Activated naive CD4-positive, alpha-beta T cell treated with anti-CD3 and anti-CD28 coated beads, Interleukin-2, amount 50 U/mL, for 24 hours (primary cell): ENCODE measurements around the gene IGFBP7.

Experiments used
- H3K27ac Mint-ChIP-seq: one replicate; pipeline ENCODE4 v1.8.0; 2021; ENCODE audit warnings: mild to moderate bottlenecking, mixed read lengths
- H3K27me3 Mint-ChIP-seq: one replicate; pipeline ENCODE4 v1.8.0; 2021; ENCODE audit warnings: mixed read lengths
- H3K36me3 Mint-ChIP-seq: one replicate; pipeline ENCODE4 v1.8.0; 2021; ENCODE audit warnings: mixed read lengths
- H3K4me1 Mint-ChIP-seq: one replicate; pipeline ENCODE4 v1.8.0; 2021; ENCODE audit warnings: mixed read lengths
- H3K4me3 Mint-ChIP-seq: one replicate; pipeline ENCODE4 v1.8.0; 2021; ENCODE audit warnings: mild to moderate bottlenecking, mixed read lengths
- H3K9me3 Mint-ChIP-seq: one replicate; pipeline ENCODE4 v1.8.0; 2021; ENCODE audit warnings: mixed read lengths

Gene IGFBP7

GRCh38 chr4:57110640-57111511, 691 bp upstream of the IGFBP7 start:
- Mint-ChIP-seq H3K27me3 (peaks cover 39% of the 10 kb centered on the region), H3K36me3 (no peaks in the 10 kb centered on the region), H3K4me1 (peaks cover 10% of the 10 kb centered on the region), H3K27ac (no peak overlapping the region), H3K9me3 (no peaks in the 10 kb centered on the region), H3K4me3 (peak overlapping the region; percentile 85)

DNA sequence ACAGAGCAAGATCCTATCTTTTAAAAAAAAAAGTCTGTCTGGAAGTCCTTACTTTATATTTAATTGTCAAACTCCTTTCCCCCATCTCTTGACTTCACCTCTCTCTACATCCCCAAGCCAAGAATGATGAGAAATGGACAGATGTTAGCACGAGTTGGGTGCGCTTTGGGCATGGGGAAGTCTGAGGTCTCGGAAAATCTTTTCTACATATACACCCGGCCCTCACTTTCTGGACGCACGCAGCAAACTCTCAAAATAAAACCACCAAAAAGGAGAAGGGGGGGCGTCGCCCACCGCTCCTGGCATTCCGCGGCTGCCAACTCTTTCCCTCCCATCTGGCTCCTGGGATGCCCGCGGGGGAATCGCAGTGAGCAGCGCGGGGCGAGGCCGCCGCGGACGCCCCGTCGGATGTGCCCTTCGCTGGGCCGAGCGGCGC, 756 bp downstream of the IGFBP7 start:
- H3K27me3 Mint-ChIP-seq, result peaks cover 39% of the 10 kb centered on the region

GRCh38 chr4:57106181-57106580, 4.0 kb downstream of the IGFBP7 start:
- H3K27ac Mint-ChIP-seq, result no peak overlapping the region
- peaks cover 30% of the 10 kb centered on the region for H3K27me3 Mint-ChIP-seq

More for the DNA sequence above, 756 bp downstream of the IGFBP7 start:
- peak overlapping the region; percentile 43 for H3K27ac Mint-ChIP-seq
- peaks cover 10% of the 10 kb centered on the region for H3K4me1 Mint-ChIP-seq
- no peaks in the 10 kb centered on the region for H3K9me3 Mint-ChIP-seq
- H3K4me3 Mint-ChIP-seq, result peak overlapping the region; percentile 70
- H3K36me3 Mint-ChIP-seq, result no peaks in the 10 kb centered on the region

DNA sequence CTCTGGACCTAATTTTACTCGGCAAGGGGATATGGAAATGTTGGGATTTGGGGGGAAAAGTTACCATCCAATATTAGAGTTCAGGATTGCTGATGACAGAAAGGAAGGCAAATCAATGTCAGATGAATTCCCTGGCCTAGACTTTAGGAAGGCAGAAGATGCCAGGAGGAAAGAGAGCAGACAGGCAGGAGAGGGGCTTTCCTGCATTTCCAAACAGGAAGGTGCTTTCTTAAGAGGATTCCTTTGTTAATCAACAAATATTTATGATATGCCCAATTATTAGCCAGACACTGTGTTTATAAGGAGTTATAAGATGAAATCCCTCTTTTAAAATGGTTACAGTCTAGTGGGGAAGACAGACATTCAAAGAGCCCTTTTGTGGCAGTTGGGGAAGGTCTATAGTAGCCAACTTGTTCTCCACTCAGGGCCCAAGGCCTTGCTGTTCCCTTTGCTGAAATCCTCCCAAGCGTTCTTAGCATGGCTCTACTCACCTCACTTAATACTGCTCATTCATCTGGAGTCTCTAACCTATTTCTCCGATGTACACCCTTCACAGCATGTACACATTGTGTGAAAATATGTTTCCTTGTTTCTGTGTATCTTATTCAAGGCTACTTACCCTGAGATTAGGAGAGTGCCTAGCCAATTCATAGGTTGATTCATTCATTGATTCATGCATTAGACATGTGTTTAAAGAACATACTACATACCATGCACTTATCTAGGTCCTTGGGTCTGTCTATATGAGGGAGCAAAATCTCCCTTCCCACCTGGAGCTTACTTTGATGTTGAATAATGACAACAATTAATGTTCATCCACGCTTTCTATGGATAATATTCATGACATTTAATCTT, 5.3 kb downstream of the IGFBP7 start:
- no peak overlapping the region for H3K4me3 Mint-ChIP-seq
- no peak overlapping the region for H3K27ac Mint-ChIP-seq
- no peaks in the 10 kb centered on the region for H3K4me1 Mint-ChIP-seq
- H3K36me3 Mint-ChIP-seq, result no peaks in the 10 kb centered on the region
- H3K27me3 Mint-ChIP-seq, result peaks cover 24% of the 10 kb centered on the region
- H3K9me3 Mint-ChIP-seq, result no peaks in the 10 kb centered on the region

More at GRCh38 chr4:57106181-57106580, 4.0 kb downstream of the IGFBP7 start:
- no peaks in the 10 kb centered on the region for H3K36me3 Mint-ChIP-seq
- no peak overlapping the region for H3K4me3 Mint-ChIP-seq
- H3K4me1 Mint-ChIP-seq, result peaks cover 8% of the 10 kb centered on the region
- H3K9me3 Mint-ChIP-seq, result no peaks in the 10 kb centered on the region

DNA sequence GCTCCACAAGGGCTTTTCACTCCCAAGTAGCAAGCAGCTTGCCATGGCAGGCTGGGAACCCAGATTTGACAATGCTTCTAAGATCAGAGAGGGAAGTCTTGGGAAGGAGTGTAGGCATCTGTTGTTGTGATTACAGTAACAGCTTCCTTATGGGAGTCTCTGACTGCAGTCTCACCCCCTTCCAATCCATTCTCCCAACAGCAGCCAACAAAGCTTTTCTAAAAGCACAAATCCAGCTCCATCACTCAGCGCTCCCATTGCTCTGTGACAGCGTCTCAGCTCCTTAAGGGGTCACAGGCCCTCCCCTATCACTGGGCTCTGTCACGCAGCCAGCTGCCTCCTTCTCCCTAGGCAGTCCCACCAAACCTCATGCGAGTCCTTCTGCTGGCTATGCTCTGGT, 7.1 kb downstream of the IGFBP7 start:
- no peaks in the 10 kb centered on the region for H3K4me1 Mint-ChIP-seq
- no peak overlapping the region for H3K4me3 Mint-ChIP-seq
- H3K27me3 Mint-ChIP-seq, result peaks cover 16% of the 10 kb centered on the region
- H3K27ac Mint-ChIP-seq, result no peak overlapping the region
- no peaks in the 10 kb centered on the region for H3K36me3 Mint-ChIP-seq
- H3K9me3 Mint-ChIP-seq, result no peaks in the 10 kb centered on the region

- H3K27me3 Mint-ChIP-seq, result peaks cover 16% of the 10 kb centered on the region
- no peak overlapping the region for H3K27ac Mint-ChIP-seq
- H3K9me3 Mint-ChIP-seq, result no peaks in the 10 kb centered on the region
- H3K4me1 Mint-ChIP-seq, result no peaks in the 10 kb centered on the region
- H3K4me3 Mint-ChIP-seq, result no peak overlapping the region
- H3K36me3 Mint-ChIP-seq, result no peaks in the 10 kb centered on the region
Observed at GRCh38 chr4:57102050-57102624, 8.0 kb downstream of the IGFBP7 start.

GRCh38 chr4:57100979-57101651, 9.1 kb downstream of the IGFBP7 start:
- no peaks in the 10 kb centered on the region for H3K4me1 Mint-ChIP-seq
- H3K4me3 Mint-ChIP-seq, result no peak overlapping the region
- no peaks in the 10 kb centered on the region for H3K9me3 Mint-ChIP-seq
- H3K36me3 Mint-ChIP-seq, result no peaks in the 10 kb centered on the region
- peaks cover 15% of the 10 kb centered on the region for H3K27me3 Mint-ChIP-seq
- H3K27ac Mint-ChIP-seq, result no peak overlapping the region

DNA sequence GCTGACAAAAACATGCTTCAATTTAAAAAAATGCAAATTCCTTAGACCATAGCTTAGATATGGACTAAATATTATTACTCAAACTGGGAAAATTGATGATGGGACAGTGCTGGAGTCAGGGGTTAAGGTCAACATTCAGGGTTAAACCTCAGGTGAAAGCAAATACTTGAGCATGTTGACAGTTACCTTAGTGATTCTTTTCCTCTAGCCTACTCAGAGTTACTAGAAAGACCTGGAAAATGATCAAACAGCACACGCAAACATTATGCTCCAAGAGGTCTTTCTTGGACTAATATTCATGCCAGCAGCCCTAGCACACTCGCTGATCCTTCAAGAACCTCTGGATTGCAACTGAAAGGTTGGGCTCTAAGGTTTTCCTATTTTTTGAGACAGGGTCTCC, 10.8 kb downstream of the IGFBP7 start:
- H3K27ac Mint-ChIP-seq, result no peak overlapping the region
- no peaks in the 10 kb centered on the region for H3K36me3 Mint-ChIP-seq
- no peak overlapping the region for H3K4me3 Mint-ChIP-seq
- peaks cover 8% of the 10 kb centered on the region for H3K27me3 Mint-ChIP-seq
- no peaks in the 10 kb centered on the region for H3K4me1 Mint-ChIP-seq
- no peaks in the 10 kb centered on the region for H3K9me3 Mint-ChIP-seq

DNA sequence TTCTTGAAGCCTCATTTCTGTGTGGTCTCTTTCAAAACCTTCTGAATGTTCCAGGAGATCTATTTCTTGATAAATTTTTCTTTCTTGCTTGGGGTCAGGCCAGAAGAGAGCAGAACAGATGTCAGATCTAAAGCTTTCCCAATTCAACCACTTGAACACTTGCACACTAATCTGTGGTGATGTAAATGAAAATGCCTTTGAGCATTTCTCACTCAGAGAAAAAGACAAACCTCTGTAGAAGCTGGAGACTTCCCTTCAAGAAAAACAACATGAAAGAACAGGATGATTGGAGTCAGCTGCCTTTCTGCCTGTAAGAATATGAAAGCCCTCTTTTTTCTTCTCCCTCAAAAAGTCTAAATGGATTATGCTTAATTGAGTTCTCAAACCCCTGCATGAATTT, 11.2 kb downstream of the IGFBP7 start:
- peaks cover 6% of the 10 kb centered on the region for H3K27me3 Mint-ChIP-seq
- no peaks in the 10 kb centered on the region for H3K36me3 Mint-ChIP-seq
- H3K27ac Mint-ChIP-seq, result no peak overlapping the region
- H3K4me3 Mint-ChIP-seq, result no peak overlapping the region
- no peaks in the 10 kb centered on the region for H3K9me3 Mint-ChIP-seq
- H3K4me1 Mint-ChIP-seq, result no peaks in the 10 kb centered on the region

DNA sequence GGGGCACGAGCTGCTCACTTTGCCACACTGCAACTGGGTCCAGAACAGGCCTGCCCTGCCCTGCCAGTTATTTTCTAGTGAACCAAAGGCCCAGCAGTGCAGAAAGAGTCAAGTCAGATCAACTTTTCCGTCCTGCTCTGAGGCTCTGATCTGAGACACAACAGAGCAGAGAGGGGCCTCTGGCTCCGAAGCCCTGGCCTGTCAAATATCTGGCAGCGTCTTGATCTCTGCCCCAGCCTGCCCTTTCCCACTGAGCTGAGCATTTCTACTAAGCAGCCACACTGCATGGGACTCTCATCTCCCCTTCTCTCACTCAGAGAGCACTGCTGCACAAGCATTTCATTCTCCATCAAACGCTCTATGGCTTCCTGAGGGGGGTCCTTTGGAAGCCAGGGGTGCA, 11.8 kb downstream of the IGFBP7 start:
- peaks cover 6% of the 10 kb centered on the region for H3K27me3 Mint-ChIP-seq
- H3K4me3 Mint-ChIP-seq, result no peak overlapping the region
- no peaks in the 10 kb centered on the region for H3K9me3 Mint-ChIP-seq
- H3K4me1 Mint-ChIP-seq, result no peaks in the 10 kb centered on the region
- H3K27ac Mint-ChIP-seq, result no peak overlapping the region
- H3K36me3 Mint-ChIP-seq, result no peaks in the 10 kb centered on the region

DNA sequence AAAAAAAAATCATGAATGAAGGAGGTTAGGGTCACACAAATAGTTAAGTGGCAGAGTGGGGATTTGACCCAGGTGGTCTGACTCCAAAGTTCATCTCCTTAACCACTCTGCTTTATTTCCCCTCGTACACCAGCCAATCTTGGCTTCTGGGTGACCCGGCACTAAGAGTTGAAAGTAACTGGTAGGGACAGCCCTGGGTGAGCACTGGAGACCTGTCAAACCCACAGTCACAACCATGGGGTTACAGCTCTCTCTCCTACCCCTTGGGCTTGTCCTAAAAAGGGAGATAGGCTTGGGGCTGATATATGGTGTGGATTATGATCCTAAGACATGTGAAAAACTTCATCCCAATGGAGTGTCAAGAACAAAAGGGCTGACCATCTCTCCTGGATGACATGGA, 12.5 kb downstream of the IGFBP7 start:
- no peaks in the 10 kb centered on the region for H3K36me3 Mint-ChIP-seq

DNA sequence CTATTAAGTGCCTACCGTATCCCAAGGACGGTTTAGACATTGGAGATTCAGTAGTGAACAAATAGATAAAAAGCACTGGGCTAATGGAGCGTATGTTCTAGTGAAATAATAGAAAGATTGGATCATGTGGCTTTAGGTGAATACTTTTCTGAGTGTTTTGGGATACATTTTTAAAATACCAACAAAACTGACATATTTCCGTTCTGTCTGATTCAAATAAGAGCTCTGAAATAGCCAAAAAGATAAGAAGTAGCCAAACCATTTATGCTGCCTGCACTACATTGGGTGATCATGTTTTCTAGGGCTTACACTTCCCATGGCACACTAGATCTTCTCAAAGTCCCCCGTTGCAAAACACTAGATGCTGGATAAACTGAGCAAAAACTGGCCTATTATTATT, 14.2 kb downstream of the IGFBP7 start:
- Mint-ChIP-seq H3K27me3 (peaks cover 7% of the 10 kb centered on the region), H3K4me3 (no peak overlapping the region), H3K27ac (no peak overlapping the region), H3K9me3 (no peaks in the 10 kb centered on the region), H3K36me3 (no peaks in the 10 kb centered on the region), H3K4me1 (no peaks in the 10 kb centered on the region)

More for the DNA sequence above, 12.5 kb downstream of the IGFBP7 start:
- Mint-ChIP-seq H3K9me3 (no peaks in the 10 kb centered on the region), H3K27ac (no peak overlapping the region), H3K4me3 (no peak overlapping the region), H3K27me3 (peaks cover 6% of the 10 kb centered on the region), H3K4me1 (no peaks in the 10 kb centered on the region)

DNA sequence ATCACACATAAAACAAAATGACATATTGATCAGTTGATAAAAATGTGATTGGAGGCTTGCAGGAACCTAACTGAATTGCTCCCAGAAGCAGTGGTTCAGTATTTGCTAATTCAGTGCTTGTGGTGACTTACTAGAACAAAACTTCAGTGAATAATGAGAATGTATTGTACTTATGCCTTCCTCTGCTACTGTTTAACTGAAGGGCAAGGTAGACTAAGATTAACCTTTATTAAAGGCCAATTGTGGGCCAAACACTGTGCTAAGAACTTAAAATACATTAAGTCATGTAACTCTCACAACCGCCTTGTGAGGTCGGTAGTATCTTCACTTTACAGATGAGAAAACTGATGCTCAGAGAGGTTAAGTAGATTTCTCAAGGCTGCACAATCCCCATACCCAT, 14.9 kb downstream of the IGFBP7 start:
- H3K4me3 Mint-ChIP-seq, result no peak overlapping the region
- no peaks in the 10 kb centered on the region for H3K9me3 Mint-ChIP-seq
- no peaks in the 10 kb centered on the region for H3K4me1 Mint-ChIP-seq
- peaks cover 8% of the 10 kb centered on the region for H3K27me3 Mint-ChIP-seq
- no peaks in the 10 kb centered on the region for H3K36me3 Mint-ChIP-seq
- H3K27ac Mint-ChIP-seq, result no peak overlapping the region

- H3K9me3 Mint-ChIP-seq, result no peaks in the 10 kb centered on the region
- no peaks in the 10 kb centered on the region for H3K4me1 Mint-ChIP-seq
- H3K27me3 Mint-ChIP-seq, result peaks cover 11% of the 10 kb centered on the region
Observed at GRCh38 chr4:57094832-57095223, 15.4 kb downstream of the IGFBP7 start.

More at GRCh38 chr4:57094832-57095223, 15.4 kb downstream of the IGFBP7 start:
- Mint-ChIP-seq H3K27ac (no peak overlapping the region), H3K4me3 (no peak overlapping the region), H3K36me3 (no peaks in the 10 kb centered on the region)
